ENCODE measurements around the gene CLEC4D. TPM values are rescaled to one million over a fixed set of nuclear protein-coding genes. Genes with fewer than 3 reads are reported as not detected.

CLEC4D gene
- polyA plus RNA-seq, 1 of the 3 experiments (the other 2 are of a cell fraction): not detected

DNA sequence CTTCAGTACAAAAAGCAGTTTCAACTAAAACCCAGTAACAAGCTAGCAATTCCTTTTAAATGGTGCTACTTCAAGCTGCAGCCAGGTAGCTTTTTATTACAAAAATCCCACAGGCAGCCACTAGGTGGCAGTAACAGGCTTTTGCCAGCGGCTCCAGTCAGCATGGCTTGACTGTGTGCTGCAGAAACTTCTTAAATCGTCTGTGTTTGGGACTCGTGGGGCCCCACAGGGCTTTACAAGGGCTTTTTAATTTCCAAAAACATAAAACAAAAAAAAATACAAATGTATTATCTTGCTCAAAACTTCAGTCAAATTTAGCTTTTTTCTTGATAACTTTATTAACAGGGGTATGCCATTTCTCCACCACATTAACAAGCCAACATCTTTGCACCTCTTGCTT, 31.0 kb downstream of the CLEC4D start:
- WGBS (ENCODE audit: low lambda C conversion rate): 2% methylated on average over 3 of the region's 3 CpGs
- no peaks in the 10 kb centered on the region for H3K36me3 ChIP-seq (replicated peaks in 1 of 2; ENCODE audit: control insufficient read depth in 1 of 2, insufficient read depth in 2 of 2, low read length in 1 of 2)
- peak; percentile 49 for DNase-seq
- H3K9me2 ChIP-seq: no peaks in the 10 kb centered on the region
- no peak overlapping the region for H3K27ac ChIP-seq (ENCODE audit: low read depth in 2 of 2, low read length in 1 of 2)
- no peaks in the 10 kb centered on the region for H3K9me3 ChIP-seq
- H3K4me1 ChIP-seq (ENCODE audit: control insufficient read depth in 1 of 2, insufficient read depth in 2 of 2, low read depth in 1 of 2, low read length in 1 of 2): no peaks in the 10 kb centered on the region
- TF ChIP-seq, protein P1, sequence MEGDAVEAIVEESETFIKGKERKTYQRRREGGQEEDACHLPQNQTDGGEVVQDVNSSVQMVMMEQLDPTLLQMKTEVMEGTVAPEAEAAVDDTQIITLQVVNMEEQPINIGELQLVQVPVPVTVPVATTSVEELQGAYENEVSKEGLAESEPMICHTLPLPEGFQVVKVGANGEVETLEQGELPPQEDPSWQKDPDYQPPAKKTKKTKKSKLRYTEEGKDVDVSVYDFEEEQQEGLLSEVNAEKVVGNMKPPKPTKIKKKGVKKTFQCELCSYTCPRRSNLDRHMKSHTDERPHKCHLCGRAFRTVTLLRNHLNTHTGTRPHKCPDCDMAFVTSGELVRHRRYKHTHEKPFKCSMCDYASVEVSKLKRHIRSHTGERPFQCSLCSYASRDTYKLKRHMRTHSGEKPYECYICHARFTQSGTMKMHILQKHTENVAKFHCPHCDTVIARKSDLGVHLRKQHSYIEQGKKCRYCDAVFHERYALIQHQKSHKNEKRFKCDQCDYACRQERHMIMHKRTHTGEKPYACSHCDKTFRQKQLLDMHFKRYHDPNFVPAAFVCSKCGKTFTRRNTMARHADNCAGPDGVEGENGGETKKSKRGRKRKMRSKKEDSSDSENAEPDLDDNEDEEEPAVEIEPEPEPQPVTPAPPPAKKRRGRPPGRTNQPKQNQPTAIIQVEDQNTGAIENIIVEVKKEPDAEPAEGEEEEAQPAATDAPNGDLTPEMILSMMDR (IDR thresholded peaks at IDR 0.05): peak; percentile 97
- peak; percentile 51 for TF ChIP-seq SMC3 (IDR thresholded peaks at IDR 0.05; ENCODE audit: low read depth, low read length)
- TF ChIP-seq RFX5 (IDR thresholded peaks at IDR 0.05; ENCODE audit: low read length): no peak
- TF ChIP-seq EP300 (IDR thresholded peaks at IDR 0.05; ENCODE audit: borderline replicate concordance in 1 of 2, low read depth in 1 of 2, low read length in 1 of 2): no peak
- TF ChIP-seq, protein P2, sequence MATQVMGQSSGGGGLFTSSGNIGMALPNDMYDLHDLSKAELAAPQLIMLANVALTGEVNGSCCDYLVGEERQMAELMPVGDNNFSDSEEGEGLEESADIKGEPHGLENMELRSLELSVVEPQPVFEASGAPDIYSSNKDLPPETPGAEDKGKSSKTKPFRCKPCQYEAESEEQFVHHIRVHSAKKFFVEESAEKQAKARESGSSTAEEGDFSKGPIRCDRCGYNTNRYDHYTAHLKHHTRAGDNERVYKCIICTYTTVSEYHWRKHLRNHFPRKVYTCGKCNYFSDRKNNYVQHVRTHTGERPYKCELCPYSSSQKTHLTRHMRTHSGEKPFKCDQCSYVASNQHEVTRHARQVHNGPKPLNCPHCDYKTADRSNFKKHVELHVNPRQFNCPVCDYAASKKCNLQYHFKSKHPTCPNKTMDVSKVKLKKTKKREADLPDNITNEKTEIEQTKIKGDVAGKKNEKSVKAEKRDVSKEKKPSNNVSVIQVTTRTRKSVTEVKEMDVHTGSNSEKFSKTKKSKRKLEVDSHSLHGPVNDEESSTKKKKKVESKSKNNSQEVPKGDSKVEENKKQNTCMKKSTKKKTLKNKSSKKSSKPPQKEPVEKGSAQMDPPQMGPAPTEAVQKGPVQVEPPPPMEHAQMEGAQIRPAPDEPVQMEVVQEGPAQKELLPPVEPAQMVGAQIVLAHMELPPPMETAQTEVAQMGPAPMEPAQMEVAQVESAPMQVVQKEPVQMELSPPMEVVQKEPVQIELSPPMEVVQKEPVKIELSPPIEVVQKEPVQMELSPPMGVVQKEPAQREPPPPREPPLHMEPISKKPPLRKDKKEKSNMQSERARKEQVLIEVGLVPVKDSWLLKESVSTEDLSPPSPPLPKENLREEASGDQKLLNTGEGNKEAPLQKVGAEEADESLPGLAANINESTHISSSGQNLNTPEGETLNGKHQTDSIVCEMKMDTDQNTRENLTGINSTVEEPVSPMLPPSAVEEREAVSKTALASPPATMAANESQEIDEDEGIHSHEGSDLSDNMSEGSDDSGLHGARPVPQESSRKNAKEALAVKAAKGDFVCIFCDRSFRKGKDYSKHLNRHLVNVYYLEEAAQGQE (IDR thresholded peaks at IDR 0.05; ENCODE audit: low read depth, low read length): no peak
- TF ChIP-seq, protein P3, sequence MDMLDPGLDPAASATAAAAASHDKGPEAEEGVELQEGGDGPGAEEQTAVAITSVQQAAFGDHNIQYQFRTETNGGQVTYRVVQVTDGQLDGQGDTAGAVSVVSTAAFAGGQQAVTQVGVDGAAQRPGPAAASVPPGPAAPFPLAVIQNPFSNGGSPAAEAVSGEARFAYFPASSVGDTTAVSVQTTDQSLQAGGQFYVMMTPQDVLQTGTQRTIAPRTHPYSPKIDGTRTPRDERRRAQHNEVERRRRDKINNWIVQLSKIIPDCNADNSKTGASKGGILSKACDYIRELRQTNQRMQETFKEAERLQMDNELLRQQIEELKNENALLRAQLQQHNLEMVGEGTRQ (IDR thresholded peaks at IDR 0.05; ENCODE audit: borderline replicate concordance, low read depth, low read length): no peak
- TF ChIP-seq TCF12 (IDR thresholded peaks at IDR 0.05): no peak
- no peak for TF ChIP-seq SIN3A (IDR thresholded peaks at IDR 0.05; ENCODE audit: borderline replicate concordance, low read depth, low read length)
- no peak for TF ChIP-seq MXI1 (IDR thresholded peaks at IDR 0.05; ENCODE audit: low read depth, low read length)
- no peak for TF ChIP-seq NFIC (IDR thresholded peaks at IDR 0.05; ENCODE audit: borderline replicate concordance)
- TF ChIP-seq, protein P4, sequence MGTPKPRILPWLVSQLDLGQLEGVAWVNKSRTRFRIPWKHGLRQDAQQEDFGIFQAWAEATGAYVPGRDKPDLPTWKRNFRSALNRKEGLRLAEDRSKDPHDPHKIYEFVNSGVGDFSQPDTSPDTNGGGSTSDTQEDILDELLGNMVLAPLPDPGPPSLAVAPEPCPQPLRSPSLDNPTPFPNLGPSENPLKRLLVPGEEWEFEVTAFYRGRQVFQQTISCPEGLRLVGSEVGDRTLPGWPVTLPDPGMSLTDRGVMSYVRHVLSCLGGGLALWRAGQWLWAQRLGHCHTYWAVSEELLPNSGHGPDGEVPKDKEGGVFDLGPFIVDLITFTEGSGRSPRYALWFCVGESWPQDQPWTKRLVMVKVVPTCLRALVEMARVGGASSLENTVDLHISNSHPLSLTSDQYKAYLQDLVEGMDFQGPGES (IDR thresholded peaks at IDR 0.05; ENCODE audit: low read depth, low read length): no peak
- TF ChIP-seq, protein P5, sequence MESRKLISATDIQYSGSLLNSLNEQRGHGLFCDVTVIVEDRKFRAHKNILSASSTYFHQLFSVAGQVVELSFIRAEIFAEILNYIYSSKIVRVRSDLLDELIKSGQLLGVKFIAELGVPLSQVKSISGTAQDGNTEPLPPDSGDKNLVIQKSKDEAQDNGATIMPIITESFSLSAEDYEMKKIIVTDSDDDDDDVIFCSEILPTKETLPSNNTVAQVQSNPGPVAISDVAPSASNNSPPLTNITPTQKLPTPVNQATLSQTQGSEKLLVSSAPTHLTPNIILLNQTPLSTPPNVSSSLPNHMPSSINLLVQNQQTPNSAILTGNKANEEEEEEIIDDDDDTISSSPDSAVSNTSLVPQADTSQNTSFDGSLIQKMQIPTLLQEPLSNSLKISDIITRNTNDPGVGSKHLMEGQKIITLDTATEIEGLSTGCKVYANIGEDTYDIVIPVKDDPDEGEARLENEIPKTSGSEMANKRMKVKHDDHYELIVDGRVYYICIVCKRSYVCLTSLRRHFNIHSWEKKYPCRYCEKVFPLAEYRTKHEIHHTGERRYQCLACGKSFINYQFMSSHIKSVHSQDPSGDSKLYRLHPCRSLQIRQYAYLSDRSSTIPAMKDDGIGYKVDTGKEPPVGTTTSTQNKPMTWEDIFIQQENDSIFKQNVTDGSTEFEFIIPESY (IDR thresholded peaks at IDR 0.05; ENCODE audit: borderline replicate concordance, low read depth): no peak
- TF ChIP-seq YY1 (IDR thresholded peaks at IDR 0.05; ENCODE audit: low read depth): no peak
- peak; percentile 68 for TF ChIP-seq RAD21 (IDR thresholded peaks at IDR 0.05; ENCODE audit: low read length)
- TF ChIP-seq, protein P6, sequence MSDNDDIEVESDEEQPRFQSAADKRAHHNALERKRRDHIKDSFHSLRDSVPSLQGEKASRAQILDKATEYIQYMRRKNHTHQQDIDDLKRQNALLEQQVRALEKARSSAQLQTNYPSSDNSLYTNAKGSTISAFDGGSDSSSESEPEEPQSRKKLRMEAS (IDR thresholded peaks at IDR 0.05; ENCODE audit: low read depth): no peak
- TF ChIP-seq CHD2 (IDR thresholded peaks at IDR 0.05; ENCODE audit: low read length, partially characterized antibody): no peak
- CTCF ChIA-PET: interaction anchor here (0.6 to 2.5 kb wide), 41 partner anchors 10 to 647 kb away, joined by 3 to 33 read pairs (median 5); partner anchors contain the start of genes A2ML1 and AICDA
- no peaks in the 10 kb centered on the region for H3F3A ChIP-seq (replicated peaks; ENCODE audit: insufficient read depth)
- H3K4me2 ChIP-seq: no peak overlapping the region
- POLR2A ChIA-PET: interaction anchor here (0.8 kb wide), 1 partner anchor 22 kb away, joined by 3 read pairs; no protein-coding TSS in a partner anchor
- H4K20me1 ChIP-seq (ENCODE audit: insufficient read depth): no peaks in the 10 kb centered on the region
- H3K79me2 ChIP-seq (ENCODE audit: insufficient read depth): no peaks in the 10 kb centered on the region
- H2AFZ ChIP-seq (ENCODE audit: low read depth): no peak overlapping the region
- peak overlapping the region in 1 of 2 experiments; percentile 45; a peak in 1 of 4 replicates for H3K4me3 ChIP-seq (ENCODE audit: low read depth in 2 of 2, low read length in 1 of 2)
- no peaks in the 10 kb centered on the region; the same call in 1 of the 2 replicates for H3K27me3 ChIP-seq (ENCODE audit: insufficient read depth)
- no peak overlapping the region for H3K9ac ChIP-seq

All from SK-N-SH (cell line).